ENCODE measurements around the gene OR6C74. TPM values are rescaled to one million over a fixed set of nuclear protein-coding genes. Genes with fewer than 3 reads are reported as not detected.

The OR6C74 gene
- total and polyA plus RNA-seq, 10 of the 15 experiments (the other 5 are each of a cell fraction or from before 2014, with no cell fraction given), result not detected

DNA sequence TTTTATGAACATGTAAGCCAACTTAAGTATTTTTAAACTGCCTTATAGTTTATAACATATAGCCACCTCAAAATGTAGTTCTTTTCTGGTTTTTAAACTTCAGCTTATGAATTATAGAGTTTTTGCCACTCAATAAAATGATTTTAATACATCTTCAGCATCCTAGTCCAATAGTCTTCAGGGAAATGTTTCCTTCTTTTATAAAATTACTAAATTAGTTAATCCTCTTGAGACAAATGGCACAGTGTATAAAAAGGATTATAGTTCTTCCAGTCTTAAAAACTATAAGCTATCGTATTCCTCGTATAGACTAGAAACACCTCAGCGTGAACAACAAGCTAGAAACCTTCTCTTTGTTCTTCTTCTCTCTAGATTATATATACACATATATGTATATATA is at the start of gene OR6C74 (continued):
- TF ChIP-seq, protein P1, sequence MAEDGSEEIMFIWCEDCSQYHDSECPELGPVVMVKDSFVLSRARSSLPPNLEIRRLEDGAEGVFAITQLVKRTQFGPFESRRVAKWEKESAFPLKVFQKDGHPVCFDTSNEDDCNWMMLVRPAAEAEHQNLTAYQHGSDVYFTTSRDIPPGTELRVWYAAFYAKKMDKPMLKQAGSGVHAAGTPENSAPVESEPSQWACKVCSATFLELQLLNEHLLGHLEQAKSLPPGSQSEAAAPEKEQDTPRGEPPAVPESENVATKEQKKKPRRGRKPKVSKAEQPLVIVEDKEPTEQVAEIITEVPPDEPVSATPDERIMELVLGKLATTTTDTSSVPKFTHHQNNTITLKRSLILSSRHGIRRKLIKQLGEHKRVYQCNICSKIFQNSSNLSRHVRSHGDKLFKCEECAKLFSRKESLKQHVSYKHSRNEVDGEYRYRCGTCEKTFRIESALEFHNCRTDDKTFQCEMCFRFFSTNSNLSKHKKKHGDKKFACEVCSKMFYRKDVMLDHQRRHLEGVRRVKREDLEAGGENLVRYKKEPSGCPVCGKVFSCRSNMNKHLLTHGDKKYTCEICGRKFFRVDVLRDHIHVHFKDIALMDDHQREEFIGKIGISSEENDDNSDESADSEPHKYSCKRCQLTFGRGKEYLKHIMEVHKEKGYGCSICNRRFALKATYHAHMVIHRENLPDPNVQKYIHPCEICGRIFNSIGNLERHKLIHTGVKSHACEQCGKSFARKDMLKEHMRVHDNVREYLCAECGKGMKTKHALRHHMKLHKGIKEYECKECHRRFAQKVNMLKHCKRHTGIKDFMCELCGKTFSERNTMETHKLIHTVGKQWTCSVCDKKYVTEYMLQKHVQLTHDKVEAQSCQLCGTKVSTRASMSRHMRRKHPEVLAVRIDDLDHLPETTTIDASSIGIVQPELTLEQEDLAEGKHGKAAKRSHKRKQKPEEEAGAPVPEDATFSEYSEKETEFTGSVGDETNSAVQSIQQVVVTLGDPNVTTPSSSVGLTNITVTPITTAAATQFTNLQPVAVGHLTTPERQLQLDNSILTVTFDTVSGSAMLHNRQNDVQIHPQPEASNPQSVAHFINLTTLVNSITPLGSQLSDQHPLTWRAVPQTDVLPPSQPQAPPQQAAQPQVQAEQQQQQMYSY (CRISPR knock-in tag; IDR thresholded peaks at IDR 0.05), result no peak
- TF ChIP-seq, protein P2, sequence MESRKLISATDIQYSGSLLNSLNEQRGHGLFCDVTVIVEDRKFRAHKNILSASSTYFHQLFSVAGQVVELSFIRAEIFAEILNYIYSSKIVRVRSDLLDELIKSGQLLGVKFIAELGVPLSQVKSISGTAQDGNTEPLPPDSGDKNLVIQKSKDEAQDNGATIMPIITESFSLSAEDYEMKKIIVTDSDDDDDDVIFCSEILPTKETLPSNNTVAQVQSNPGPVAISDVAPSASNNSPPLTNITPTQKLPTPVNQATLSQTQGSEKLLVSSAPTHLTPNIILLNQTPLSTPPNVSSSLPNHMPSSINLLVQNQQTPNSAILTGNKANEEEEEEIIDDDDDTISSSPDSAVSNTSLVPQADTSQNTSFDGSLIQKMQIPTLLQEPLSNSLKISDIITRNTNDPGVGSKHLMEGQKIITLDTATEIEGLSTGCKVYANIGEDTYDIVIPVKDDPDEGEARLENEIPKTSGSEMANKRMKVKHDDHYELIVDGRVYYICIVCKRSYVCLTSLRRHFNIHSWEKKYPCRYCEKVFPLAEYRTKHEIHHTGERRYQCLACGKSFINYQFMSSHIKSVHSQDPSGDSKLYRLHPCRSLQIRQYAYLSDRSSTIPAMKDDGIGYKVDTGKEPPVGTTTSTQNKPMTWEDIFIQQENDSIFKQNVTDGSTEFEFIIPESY (IDR thresholded peaks at IDR 0.05), result no peak
- TF ChIP-seq BACH1 (IDR thresholded peaks at IDR 0.05; ENCODE audit: borderline replicate concordance), result no peak
- no peak for TF ChIP-seq ATF7 (IDR thresholded peaks at IDR 0.05; ENCODE audit: low read depth)
- no peak for TF ChIP-seq SMC3 (IDR thresholded peaks at IDR 0.05; ENCODE audit: borderline replicate concordance, low read length)

DNA sequence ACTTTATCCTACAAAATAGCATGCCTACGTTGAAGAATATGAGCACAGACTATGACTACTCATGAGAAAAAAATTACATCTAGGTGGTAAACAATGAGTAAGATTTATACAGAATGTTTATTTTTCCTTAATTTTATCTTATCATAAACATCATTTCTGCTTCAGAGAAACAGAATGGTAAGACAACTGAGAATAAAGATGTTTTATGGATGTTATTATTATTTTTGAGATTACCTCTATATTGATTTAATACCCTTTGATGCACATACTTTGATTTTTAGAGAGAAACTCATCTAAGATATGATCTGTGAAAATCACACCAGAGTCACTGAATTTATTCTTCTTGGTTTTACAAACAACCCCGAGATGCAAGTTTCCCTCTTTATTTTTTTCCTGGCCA is 23.7 kb upstream of the OR6C74 start, which contains the start of gene OR10A7:
OR10A7 (plus strand) TSS at position 301 of the 400 bp plus-strand sequence; CDS start at position 301, 0 bp downstream.
- FAIRE-seq, result no peak
- H2AFZ ChIP-seq (ENCODE audit: control insufficient read depth, low read depth, low read length), result no peak within 1 kb of the TSS
- H3K9me3 ChIP-seq (replicated peaks; ENCODE audit: control insufficient read depth, insufficient read depth, low read length), result no peaks in the 10 kb centered on the region
- DNase-seq (ENCODE audit: low read depth, low spot score), result no peak
- no peaks in the 10 kb centered on the region for H3K27me3 ChIP-seq (replicated peaks in 1 of 2; ENCODE audit: control insufficient read depth in 2 of 2, insufficient read depth in 2 of 2, low read length in 1 of 2)
- ChIA-PET SMC1A (ENCODE audit: uncharacterized antibody, unreplicated experiment) (no interaction called here), RAD21 (ENCODE audit: unreplicated experiment) (no interaction called here), CTCF (no interaction called here), POLR2A (no interaction called here)
- no peak within 1 kb of the TSS for H3K4me2 ChIP-seq (ENCODE audit: control insufficient read depth, insufficient read depth)
- H3K79me2 ChIP-seq (ENCODE audit: control insufficient read depth, insufficient read depth, low read length), result no peaks in the 10 kb centered on the region
- H3K36me3 ChIP-seq (ENCODE audit: control insufficient read depth in 2 of 2, insufficient read depth in 2 of 2, low read length in 1 of 2), result no peaks in the 10 kb centered on the region
- ATAC-seq, result no peak
- H3K9ac ChIP-seq (ENCODE audit: control insufficient read depth, insufficient read depth, low read length), result no peak within 1 kb of the TSS
- no peaks in the 10 kb centered on the region for H4K20me1 ChIP-seq (ENCODE audit: control insufficient read depth, insufficient read depth)
- BruUV-seq (replicated peaks), result no TSS peak
- intact Hi-C loops (cut with micrococcal nuclease; ENCODE audit: unreplicated experiment) (no loop called here), in situ Hi-C loops (cut with MboI) (no loop called here)
- H3K4me3 ChIP-seq, result no peak within 1 kb of the TSS
- WGBS (ENCODE audit: insufficient coverage, insufficient replicate concordance, low lambda C conversion rate, missing lambda C conversion rate), result 20% methylated on average over 2 of the region's 2 CpGs
- H3K27ac ChIP-seq (ENCODE audit: control insufficient read depth, insufficient read depth), result no peak within 1 kb of the TSS
- H3K4me1 ChIP-seq (ENCODE audit: control insufficient read depth, insufficient read depth, low read length), result no peaks in the 10 kb centered on the region
- TF ChIP-seq, protein P3, sequence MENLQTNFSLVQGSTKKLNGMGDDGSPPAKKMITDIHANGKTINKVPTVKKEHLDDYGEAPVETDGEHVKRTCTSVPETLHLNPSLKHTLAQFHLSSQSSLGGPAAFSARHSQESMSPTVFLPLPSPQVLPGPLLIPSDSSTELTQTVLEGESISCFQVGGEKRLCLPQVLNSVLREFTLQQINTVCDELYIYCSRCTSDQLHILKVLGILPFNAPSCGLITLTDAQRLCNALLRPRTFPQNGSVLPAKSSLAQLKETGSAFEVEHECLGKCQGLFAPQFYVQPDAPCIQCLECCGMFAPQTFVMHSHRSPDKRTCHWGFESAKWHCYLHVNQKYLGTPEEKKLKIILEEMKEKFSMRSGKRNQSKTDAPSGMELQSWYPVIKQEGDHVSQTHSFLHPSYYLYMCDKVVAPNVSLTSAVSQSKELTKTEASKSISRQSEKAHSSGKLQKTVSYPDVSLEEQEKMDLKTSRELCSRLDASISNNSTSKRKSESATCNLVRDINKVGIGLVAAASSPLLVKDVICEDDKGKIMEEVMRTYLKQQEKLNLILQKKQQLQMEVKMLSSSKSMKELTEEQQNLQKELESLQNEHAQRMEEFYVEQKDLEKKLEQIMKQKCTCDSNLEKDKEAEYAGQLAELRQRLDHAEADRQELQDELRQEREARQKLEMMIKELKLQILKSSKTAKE (IDR thresholded peaks at IDR 0.05; ENCODE audit: low read depth, poor library complexity, severe bottlenecking), result no peak
- no peak for TF ChIP-seq KDM1A (IDR thresholded peaks at IDR 0.05; ENCODE audit: borderline replicate concordance)
- TF ChIP-seq ESRRA (IDR thresholded peaks at IDR 0.05; ENCODE audit: low read length), result no peak
- TF ChIP-seq SIN3A (IDR thresholded peaks at IDR 0.05; ENCODE audit: low read depth, low read length), result no peak
- TF ChIP-seq MTA3 (IDR thresholded peaks at IDR 0.05; ENCODE audit: borderline replicate concordance, low read length), result no peak
- TF ChIP-seq NRF1 (conservative IDR thresholded peaks at IDR 0.05; ENCODE audit: low read depth, low read length), result no peak
- TF ChIP-seq ZSCAN29 (IDR thresholded peaks at IDR 0.05), result no peak
- TF ChIP-seq HDAC2 (IDR thresholded peaks at IDR 0.05), result no peak
- TF ChIP-seq GATAD2B (conservative IDR thresholded peaks at IDR 0.05; ENCODE audit: low read depth), result no peak
- no peak for TF ChIP-seq PAX5 (IDR thresholded peaks at IDR 0.05; ENCODE audit: borderline replicate concordance, low read depth, low read length)
- TF ChIP-seq, protein P4, sequence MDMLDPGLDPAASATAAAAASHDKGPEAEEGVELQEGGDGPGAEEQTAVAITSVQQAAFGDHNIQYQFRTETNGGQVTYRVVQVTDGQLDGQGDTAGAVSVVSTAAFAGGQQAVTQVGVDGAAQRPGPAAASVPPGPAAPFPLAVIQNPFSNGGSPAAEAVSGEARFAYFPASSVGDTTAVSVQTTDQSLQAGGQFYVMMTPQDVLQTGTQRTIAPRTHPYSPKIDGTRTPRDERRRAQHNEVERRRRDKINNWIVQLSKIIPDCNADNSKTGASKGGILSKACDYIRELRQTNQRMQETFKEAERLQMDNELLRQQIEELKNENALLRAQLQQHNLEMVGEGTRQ (IDR thresholded peaks at IDR 0.05; ENCODE audit: borderline replicate concordance, low read depth, low read length), result no peak
- TF ChIP-seq SMARCA5 (IDR thresholded peaks at IDR 0.05), result no peak

Data from GM12878 (cell line).